HG03565 (cell line): Measurements from ENCODE around the gene FNBP1L.
"Not testable (repeated sequence)": the region's sequence is repeated elsewhere in the genome, so short reads cannot be mapped to it uniquely, and the experiment has no call there.

ENCODE experiments used
- ATAC-seq: cut with Tn5 transposase; IDR thresholded peaks from one replicate; pipeline ENCODE4 v1.9.1; 2021; ENCODE audit warnings: mild to moderate bottlenecking, moderate library complexity; ENCODE audit not compliant: unreplicated experiment

FNBP1L gene

DNA sequence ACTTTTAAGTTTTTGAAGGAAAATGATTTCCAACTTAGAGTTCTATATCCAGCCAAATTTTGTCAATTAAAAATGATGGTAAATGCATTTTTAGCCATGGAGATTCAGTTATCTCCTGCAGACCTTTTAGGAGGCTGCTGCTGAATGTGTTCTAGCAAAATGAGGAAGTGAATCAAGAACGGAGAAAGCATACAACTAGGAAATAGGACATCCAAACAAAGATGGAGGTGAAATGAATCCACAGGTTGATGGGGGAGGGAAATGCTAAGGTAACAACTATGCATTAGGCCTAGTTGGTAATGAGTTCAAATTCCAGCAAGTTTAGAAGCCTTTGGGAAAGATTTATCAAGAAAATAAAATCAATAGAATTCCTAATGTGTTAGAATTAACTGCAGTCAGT, 80.5 kb downstream of the FNBP1L start:
- ATAC-seq: no peak

DNA sequence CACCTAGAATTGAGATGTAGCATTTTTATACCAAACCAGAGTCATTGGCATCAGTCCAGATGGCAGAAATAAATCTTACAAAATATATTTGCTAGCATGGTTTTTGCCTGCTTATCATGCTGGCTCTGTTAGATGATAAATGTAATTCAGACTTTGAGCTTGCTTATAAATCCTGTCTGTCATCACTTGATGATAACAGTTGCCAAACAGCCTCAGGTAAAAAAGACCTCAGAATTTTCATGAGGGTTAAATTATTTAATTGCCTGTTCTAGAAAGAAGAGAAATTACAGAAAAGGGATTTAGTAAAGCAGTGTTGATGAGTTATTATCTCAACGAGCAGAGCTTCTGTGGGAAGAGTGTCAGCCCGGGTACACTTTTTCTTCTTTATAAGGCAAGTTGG, 83.3 kb downstream of the FNBP1L start:
- no peak for ATAC-seq

DNA sequence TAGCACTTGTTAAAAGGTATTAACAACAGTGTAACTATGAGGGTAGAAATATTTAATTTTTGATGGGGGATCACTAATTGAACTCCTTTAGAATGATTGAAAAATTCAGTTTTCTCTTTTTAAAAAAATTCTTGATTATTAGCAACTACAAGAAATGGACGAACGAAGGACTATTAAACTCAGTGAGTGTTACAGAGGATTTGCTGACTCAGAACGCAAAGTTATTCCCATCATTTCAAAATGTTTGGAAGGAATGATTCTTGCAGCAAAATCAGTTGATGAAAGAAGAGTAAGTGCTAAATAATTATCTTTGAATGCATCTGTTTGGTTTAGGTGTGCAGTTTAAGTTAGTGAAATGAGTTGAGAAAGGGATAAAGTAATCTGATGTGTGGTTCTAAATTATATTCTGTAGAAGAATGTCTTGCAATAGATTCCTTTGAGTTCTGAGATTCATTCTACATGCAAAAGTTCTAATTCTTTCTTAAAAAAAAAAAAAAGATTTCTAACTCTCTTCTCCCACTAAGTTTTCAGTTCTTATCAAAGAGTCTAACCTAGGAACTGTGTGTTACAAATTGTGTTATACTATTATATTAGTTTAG, 85.0 kb downstream of the FNBP1L start:
- ATAC-seq: no peak

DNA sequence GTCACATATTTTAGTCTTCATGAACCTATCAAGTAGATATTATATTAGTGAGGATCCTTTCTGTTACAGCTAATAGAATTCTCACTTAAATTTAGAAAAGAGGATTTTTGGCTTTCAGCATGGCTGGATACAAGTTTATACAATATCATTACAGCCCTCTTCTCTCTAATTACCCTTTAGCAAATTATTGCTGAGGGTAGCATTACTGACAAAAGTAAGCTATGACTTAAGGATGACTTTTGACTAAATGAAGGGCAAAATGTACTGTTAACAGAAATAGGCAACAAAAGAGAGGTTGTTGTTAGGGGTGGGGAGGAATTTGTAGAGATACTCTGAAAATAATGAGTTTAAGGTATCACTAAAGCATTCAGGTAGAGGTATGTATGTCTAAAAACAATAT, 85.8 kb downstream of the FNBP1L start:
- ATAC-seq: no peak

DNA sequence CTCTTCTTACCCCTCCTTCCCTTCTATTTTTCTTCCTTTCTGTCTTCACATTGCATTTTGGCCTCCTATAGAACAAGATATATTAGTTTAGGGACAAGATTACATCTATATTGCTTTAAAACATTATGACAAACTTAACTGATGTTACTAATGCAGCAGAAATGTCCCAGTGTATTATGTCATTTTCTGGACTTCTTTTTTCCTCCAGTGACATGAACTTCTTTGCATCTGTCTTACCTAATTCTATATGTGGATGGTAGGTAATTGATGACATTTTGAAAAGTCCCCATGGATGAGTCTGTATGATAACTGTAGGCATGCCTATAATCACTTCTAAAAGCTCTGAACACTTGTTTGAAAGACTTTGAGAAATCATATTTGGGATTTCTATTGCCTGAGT, 89.5 kb downstream of the FNBP1L start:
- ATAC-seq: no peak

DNA sequence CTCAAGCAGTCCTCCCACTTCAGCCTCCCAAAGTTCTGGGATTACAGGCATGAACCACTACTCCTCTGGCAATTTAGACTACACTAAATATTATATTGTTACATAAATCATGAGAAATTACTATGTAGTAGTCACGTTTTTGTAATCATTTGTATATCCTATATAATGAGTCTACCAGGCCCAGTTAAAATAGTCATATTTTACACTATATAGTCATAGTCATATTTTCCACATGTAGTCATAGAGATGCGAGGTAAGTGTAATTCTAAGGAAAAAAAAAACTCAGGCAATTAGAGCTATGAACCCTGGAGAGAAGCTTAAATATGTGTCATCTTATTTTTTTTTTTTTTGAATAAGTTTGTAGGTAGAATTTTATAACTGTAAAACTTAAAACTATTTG, 90.0 kb downstream of the FNBP1L start:
- no peak for ATAC-seq

DNA sequence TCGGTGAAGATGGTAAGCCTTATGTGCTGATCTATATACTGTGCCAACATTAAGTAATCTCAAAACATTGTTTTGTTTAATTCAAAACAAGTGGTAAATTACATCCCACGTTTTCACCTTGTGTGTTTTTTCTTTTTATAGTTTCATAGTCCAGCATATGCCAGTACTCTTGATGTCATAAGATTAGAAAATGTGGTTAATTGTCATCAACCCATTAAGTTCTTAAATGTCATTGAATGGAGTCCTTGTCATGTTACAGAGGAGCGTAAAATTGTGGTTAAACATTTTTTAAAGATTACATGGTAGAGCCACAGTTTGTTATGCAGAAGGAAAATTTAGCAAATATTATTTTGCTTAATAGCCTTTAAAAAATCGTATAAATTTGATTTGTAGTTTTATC, 93.1 kb downstream of the FNBP1L start:
- no peak for ATAC-seq

DNA sequence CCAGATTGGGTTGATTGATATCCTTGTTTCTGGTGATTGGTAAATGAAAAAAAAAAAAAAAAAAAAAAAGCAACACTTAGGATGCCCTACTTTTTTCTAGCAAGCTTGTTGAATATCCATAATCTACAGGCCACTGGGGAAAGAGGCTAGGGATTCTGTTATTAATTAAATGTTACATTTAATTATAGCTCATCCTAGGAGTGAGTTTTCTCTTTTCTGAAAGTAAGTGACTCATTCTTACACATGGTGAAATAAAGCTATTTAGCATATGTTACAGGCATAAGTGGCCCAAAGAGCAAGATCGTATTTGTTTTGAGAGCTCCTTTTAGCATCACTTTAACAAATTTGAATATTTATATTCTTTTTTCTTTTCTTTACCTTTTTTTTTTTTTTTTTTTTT, 94.5 kb downstream of the FNBP1L start:
- no peak for ATAC-seq

DNA sequence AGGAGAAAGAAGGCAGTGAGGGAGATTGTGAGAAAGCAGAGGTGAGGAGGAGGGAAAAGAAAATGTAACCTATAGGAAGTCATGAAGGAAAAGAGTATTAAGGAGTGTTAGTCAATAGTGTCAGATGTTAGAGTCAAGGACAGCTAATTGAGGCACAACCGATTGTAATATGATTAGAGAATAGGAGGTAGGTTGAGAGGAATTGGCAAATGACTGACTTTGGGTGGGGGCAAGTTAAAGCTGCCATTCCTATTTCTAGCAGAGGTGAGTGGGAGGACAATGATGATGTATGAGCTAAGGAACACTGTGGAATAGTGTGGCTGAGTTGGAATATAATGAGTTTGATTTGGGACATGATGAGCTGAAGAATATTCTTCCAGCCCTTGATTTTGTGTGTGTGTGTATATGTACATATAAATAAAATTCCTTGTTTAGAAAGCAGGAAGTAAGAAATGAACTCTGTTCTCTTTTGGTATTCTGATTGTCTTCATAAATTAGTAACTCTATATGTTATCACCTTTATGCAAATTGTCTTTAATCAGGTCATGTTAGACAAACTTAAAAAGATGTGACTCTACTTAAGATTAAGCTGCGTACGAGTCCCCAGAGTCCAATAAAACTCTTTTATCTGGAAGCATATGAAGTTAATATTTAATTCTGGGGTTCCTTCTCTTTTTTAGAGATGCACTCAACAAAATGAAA, 98.4 kb downstream of the FNBP1L start:
- no peak for ATAC-seq

DNA sequence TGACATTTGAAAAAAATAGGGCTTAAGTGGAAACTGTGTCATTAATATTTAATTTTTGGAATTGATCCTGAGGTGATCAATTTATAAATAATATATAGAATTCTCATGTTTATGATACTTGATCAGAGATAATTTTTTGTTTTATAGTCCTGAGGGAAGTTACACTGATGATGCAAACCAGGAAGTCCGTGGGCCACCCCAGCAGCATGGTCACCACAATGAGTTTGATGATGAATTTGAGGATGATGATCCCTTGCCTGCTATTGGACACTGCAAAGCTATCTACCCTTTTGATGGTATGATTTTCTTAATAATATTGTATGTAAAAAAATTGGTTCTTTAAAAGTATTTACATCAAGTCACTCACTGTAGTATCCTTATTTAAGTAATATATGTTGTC, 101.2 kb downstream of the FNBP1L start:
- ATAC-seq: no peak

DNA sequence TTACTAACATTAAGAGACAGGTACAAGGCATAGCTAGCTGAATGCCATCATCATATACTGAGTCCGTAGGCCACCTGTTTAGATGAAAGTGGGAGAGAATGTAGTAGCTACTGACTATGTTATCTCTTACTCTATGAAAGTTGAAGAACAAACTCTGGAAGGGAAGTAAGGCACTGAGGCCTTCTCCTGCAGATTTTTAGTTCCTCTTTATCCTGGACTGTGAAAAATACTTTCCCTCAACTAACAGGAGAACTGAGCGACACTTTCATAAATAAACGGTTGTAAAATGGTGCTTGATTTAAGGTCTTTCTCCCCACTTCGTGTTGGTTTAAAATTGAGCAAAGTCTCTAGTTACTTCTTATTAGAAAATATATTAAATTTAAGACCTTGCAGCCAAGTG, 101.9 kb downstream of the FNBP1L start:
- no peak for ATAC-seq

DNA sequence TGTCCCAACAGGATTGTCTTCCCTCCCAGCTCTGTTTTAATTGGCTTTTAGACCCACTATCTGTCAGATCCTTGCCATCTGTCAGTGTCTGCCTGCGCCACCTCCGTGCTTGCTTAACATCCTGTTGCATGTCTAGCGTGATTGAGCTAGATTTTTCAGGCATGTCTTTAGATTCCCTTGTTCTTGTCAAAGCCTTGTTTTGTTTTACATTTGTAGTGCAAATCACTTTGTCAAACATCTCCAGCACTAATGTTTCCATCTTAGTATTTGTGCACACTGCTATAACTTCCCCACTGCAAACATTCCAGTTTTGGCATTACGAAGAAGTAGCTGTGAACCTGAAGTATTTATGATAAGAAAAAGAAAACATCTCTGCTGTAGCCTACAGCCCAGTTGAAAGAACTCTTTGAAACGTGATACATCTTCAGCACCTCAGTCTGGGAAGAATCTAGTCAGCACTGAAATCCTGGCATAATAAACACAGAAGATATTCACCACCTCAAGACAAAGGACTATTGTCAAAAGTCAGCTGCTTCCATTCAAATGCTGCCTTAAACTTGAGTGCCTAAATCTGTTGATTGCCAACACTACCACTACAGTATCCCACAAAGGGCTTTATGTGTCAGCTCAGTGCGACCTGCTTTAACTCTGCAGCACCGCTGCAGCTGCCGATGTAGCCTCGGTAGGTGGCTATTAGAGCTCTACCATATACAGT, 105.0 kb downstream of the FNBP1L start:
- ATAC-seq: no peak

DNA sequence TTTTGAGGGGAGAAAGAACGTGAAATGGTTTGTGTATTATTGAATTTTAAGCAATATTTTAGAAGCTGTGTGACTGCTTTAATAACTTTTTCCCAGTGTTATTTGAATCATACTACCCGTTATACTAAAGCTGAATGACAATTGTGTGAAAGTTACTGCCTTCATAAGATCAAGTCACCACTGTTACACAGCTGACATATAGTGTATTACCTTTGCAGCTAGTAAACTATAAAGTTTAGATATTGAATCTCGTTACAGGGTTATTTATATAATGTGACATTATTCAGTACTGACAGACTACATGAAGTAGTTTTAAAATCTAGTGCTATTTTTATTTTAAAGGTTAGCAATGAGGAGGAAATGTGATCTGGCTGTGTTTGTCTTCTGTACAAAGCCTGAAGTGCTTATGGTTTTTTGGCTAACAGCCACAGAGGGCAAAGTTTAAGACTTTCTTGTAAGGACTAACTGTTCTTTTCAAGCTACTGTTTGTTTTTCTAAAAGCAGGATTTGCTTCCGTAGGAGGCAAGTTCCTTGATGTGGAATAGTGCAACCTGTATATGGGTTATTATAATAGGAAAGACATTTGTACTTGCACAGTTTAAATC, 106.1 kb downstream of the FNBP1L start:
- ATAC-seq: not testable (repeated sequence)

DNA sequence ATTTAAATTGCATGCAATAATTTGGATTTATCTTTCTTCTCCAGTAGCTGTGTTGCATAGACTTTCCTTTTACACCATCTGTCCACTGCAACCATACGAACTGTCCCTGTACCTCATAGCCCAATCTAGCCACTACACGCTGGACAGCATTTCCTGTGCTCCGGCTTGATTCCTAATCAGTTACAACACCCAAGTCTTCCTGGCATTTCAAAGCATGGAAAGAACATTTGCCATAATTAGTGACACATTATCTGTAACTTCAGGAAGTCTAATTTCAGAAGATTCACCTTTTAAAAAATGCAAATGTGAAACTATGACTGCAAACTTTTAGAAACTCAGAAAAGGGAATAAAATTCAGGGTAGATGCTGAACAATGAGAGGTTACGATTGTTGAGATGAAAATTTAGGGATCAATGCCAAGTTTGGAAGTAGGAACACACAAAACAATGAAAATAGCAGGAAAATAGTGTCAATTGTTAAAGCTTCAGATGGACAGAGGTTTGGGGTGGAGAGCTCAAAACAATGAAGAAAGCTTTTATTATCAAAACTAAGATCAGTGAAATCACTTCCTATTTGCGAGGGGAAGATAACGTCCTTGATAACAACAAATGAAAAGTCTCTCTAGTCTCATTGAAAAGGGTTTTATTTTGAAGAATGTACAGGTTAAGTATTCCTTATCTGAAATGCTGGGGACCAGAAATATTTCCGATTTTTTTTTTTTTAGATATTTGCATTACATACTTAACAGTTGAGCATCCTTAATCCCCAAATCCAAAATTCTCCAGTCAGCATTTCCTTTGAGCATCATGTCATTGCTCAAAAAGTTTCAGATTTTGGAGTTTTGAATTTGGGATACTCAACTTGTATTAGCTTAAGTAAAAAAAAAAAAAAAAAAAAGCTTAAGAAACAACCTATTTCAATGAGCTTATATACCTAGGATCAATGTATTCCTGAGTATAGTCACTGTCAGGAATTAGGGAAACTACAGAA, 107.3 kb downstream of the FNBP1L start:
- ATAC-seq: no peak

DNA sequence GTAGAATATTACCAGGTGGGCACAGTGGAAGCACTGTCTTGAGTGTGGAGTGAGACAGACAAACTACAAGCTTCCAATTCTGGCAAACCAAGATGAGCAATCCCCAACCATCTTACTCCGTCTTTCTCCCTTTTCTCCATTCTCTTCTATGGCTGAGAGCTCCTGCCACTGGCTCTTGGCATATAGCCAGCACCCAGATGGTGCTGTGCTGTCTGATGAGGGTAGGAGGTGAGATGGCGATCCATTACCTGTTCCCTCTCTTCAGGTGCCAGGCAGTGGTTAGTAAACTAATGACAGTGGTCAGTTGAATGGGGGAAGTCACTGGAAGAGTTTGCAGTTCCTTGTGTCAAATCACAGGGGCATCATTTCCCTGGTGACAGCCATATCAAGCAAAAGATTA, 108.4 kb downstream of the FNBP1L start:
- no peak for ATAC-seq

DNA sequence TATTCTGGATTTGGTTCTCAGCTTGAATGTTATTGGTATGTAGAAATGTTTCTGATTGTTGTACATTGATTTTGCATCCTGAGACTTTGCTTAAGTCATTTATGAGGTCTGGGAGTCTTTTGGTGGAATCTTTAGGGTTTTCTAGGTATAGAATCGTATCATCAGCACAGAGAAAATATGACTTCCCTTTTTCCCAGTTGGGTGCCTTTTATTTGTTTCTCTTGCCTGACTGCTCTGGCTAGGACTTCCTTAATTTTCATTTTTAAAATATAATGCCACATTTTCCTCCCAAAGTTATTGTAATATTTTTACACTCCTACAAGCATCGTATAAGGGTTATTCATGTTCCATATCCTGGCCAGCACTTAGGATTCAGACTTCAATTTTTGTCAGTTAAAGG, 111.1 kb downstream of the FNBP1L start:
- ATAC-seq: no peak

DNA sequence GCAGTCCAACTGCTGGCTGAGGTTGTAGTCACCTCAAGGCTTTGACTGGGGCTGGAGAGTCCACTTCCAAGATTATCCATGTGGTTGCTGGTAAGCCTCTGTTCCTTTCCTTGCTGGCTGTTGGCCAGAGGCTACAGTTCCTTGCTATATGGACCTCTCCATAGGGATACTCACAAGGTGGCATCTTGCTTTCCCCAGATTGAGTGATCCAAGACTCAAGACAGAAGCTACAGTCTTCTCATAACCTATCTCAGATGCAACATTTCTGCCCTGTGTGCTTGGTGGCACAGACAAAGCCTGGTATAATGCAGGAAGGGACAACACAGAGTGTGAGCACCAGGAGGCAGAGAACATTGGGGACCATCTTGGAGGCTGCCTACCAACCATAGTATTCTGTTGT, 111.8 kb downstream of the FNBP1L start:
- ATAC-seq: no peak

DNA sequence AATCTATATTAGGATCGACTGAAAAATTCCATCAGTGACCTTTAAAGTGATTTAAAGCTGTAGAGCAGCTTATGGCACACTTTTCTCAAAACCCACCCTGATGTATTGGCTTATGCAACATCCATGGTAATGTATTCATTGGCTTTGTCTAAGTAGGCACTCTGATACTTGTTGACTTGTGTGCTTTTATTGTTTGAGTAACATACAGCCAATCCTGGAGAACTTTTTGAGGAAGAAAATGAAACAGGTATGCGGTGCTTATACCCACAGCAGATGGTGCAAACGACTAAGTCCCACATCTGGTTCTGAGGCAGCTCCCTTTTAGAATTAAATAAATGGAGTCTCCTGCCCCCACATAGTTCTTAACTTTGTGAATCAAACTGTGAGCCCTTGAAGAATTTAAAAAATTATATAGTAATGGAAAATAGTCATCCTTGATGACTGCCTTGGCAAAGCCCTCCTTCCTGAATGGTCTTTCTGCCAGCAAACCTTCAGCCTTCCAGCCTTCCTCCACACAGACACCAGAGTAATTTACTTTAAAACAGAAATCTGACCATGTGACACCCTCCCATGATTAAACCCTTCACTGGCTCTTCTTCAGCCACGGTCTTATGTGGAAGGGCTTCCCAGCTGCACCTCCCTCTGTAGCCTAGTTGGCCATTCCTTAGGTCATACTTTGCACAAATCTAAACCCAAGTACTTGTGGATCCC, 117.7 kb downstream of the FNBP1L start:
- ATAC-seq: no peak

DNA sequence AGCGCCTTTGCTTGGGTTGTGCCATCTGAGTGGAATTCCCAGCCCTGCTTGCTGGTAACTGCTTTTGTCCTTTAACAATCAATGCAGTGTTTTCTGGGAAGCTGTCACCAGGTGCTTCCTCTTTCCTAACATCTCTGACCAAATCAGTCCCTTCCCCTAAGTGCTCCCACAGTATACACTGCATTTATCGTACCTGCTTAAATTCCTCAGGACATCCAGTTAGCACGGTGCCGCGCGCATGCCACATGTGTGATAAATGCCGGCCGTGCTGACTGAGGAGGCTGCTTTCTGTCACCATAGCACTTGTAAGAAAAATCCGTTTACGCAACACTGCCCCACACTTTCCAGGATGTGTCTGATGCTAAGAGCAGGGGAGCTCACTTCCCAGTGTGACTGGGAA, 118.3 kb downstream of the FNBP1L start:
- no peak for ATAC-seq

DNA sequence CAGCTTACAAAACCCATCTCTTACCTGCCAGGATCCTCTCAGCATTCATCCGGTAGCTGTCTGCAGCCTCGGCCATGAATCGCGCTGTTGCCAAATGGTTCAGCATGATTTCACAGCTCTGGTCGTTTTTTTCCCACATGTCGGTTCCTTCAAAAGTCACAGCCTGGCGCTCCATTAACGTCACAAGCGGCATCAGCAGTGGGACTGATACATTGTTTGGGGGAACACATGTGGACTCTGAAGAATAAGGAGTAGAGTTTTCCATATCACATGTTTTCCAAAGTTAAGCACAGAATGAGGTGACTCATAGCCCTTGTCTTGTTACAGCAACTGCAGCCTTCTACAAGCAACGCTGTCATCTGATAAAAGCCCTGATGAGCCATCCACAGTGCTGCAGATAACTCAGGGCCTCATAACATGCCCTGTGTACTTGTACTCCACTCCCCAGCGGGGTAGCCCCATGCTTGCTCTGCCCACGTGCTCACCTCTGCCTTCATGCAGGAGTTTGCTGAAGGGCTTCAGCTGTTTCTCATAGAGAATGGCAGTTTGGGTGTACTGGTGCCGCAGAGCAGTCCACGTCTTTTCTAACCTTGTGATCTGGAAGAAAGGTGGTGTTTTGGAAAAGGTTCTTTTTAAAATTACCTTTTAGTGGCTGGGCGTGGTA, 119.5 kb downstream of the FNBP1L start:
- ATAC-seq: no peak
